Measurements from ENCODE around the gene IGIP.

The IGIP gene

GRCh38 chr5:140165101-140165922, 39.6 kb downstream of the IGIP start:
- H3K4me3 ChIP-seq (ENCODE audit: extremely low read depth, insufficient read depth, low read length, poor library complexity, severe bottlenecking): no peak overlapping the region
- no peaks in the 10 kb centered on the region for H3K36me3 ChIP-seq (ENCODE audit: control insufficient read depth, insufficient read depth, low read length)
- no peak overlapping the region for H3K27ac ChIP-seq (ENCODE audit: low read depth, low read length, severe bottlenecking)
- 94 to 97% methylated on average over 4 to 5 of the region's 5 CpGs for WGBS, 2 experiments (ENCODE audit: insufficient coverage in 2 of 2)
- no peaks in the 10 kb centered on the region for H3K9me3 ChIP-seq (ENCODE audit: control insufficient read depth, low read length)
- no peaks in the 10 kb centered on the region for H3K4me1 ChIP-seq (ENCODE audit: control insufficient read depth, insufficient read depth, low read length, poor library complexity, severe bottlenecking)

GRCh38 chr5:140165923-140166270, 40.2 kb downstream of the IGIP start:
- Histone ChIP-seq H3K36me3 (ENCODE audit: control insufficient read depth, insufficient read depth, low read length) (no peaks in the 10 kb centered on the region), H3K4me3 (ENCODE audit: extremely low read depth, insufficient read depth, low read length, poor library complexity, severe bottlenecking) (no peak overlapping the region), H3K27ac (ENCODE audit: low read depth, low read length, severe bottlenecking) (no peak overlapping the region), H3K4me1 (ENCODE audit: control insufficient read depth, insufficient read depth, low read length, poor library complexity, severe bottlenecking) (no peaks in the 10 kb centered on the region), H3K9me3 (ENCODE audit: control insufficient read depth, low read length) (no peaks in the 10 kb centered on the region)
- 57 to 72% methylated on average over 3 to 4 of the region's 4 CpGs for WGBS, 2 experiments (ENCODE audit: insufficient coverage in 2 of 2)

GRCh38 chr5:140166911-140167310, 41.2 kb downstream of the IGIP start:
- Histone ChIP-seq H3K9me3 (ENCODE audit: control insufficient read depth, low read length) (no peaks in the 10 kb centered on the region), H3K27ac (ENCODE audit: low read depth, low read length, severe bottlenecking) (no peak overlapping the region), H3K36me3 (ENCODE audit: control insufficient read depth, insufficient read depth, low read length) (no peaks in the 10 kb centered on the region), H3K4me3 (ENCODE audit: extremely low read depth, insufficient read depth, low read length, poor library complexity, severe bottlenecking) (no peak overlapping the region), H3K4me1 (ENCODE audit: control insufficient read depth, insufficient read depth, low read length, poor library complexity, severe bottlenecking) (no peaks in the 10 kb centered on the region)

- WGBS, 2 experiments (ENCODE audit: insufficient coverage in 2 of 2): no CpG with 5 or more reads among the region's 2 CpGs
- Histone ChIP-seq H3K27ac (ENCODE audit: low read depth, low read length, severe bottlenecking) (no peak overlapping the region), H3K4me1 (ENCODE audit: control insufficient read depth, insufficient read depth, low read length, poor library complexity, severe bottlenecking) (no peaks in the 10 kb centered on the region), H3K9me3 (ENCODE audit: control insufficient read depth, low read length) (no peaks in the 10 kb centered on the region), H3K4me3 (ENCODE audit: extremely low read depth, insufficient read depth, low read length, poor library complexity, severe bottlenecking) (no peak overlapping the region), H3K36me3 (ENCODE audit: control insufficient read depth, insufficient read depth, low read length) (no peaks in the 10 kb centered on the region)
Observed at GRCh38 chr5:140168371-140168770, 42.6 kb downstream of the IGIP start.

GRCh38 chr5:140169410-140169809, 43.7 kb downstream of the IGIP start:
- Histone ChIP-seq H3K4me1 (ENCODE audit: control insufficient read depth, insufficient read depth, low read length, poor library complexity, severe bottlenecking) (no peaks in the 10 kb centered on the region), H3K4me3 (ENCODE audit: extremely low read depth, insufficient read depth, low read length, poor library complexity, severe bottlenecking) (no peak overlapping the region), H3K36me3 (ENCODE audit: control insufficient read depth, insufficient read depth, low read length) (no peaks in the 10 kb centered on the region), H3K27ac (ENCODE audit: low read depth, low read length, severe bottlenecking) (no peak overlapping the region), H3K9me3 (ENCODE audit: control insufficient read depth, low read length) (no peaks in the 10 kb centered on the region)
- WGBS, 2 experiments (ENCODE audit: insufficient coverage in 2 of 2): 83 to 100% methylated on average over 1 of the region's 1 CpG

GRCh38 chr5:140172483-140172882, 46.7 kb downstream of the IGIP start:
- no peaks in the 10 kb centered on the region for H3K4me1 ChIP-seq (ENCODE audit: control insufficient read depth, insufficient read depth, low read length, poor library complexity, severe bottlenecking)
- H3K9me3 ChIP-seq (ENCODE audit: control insufficient read depth, low read length): no peaks in the 10 kb centered on the region
- H3K36me3 ChIP-seq (ENCODE audit: control insufficient read depth, insufficient read depth, low read length): no peaks in the 10 kb centered on the region
- H3K27ac ChIP-seq (ENCODE audit: low read depth, low read length, severe bottlenecking): no peak overlapping the region
- H3K4me3 ChIP-seq (ENCODE audit: extremely low read depth, insufficient read depth, low read length, poor library complexity, severe bottlenecking): no peak overlapping the region
- 93 to 94% methylated on average over 2 of the region's 2 CpGs for WGBS, 2 experiments (ENCODE audit: insufficient coverage in 2 of 2)

GRCh38 chr5:140174014-140174413, 48.3 kb downstream of the IGIP start:
- H3K36me3 ChIP-seq (ENCODE audit: control insufficient read depth, insufficient read depth, low read length): no peaks in the 10 kb centered on the region
- H3K9me3 ChIP-seq (ENCODE audit: control insufficient read depth, low read length): no peaks in the 10 kb centered on the region
- 86 to 100% methylated on average over 1 of the region's 2 CpGs for WGBS, 2 experiments (ENCODE audit: insufficient coverage in 2 of 2)
- no peak overlapping the region for H3K4me3 ChIP-seq (ENCODE audit: extremely low read depth, insufficient read depth, low read length, poor library complexity, severe bottlenecking)
- H3K4me1 ChIP-seq (ENCODE audit: control insufficient read depth, insufficient read depth, low read length, poor library complexity, severe bottlenecking): peaks cover 5% of the 10 kb centered on the region
- H3K27ac ChIP-seq (ENCODE audit: low read depth, low read length, severe bottlenecking): no peak overlapping the region

GRCh38 chr5:140174465-140175366, 49.0 kb downstream of the IGIP start, which contains the start of gene CYSTM1:
TSS of gene CYSTM1 (plus strand) at chr5:140175188. CDS start at chr5:140194466, 19,278 bp downstream.
- H3K9me3 ChIP-seq (ENCODE audit: control insufficient read depth, low read length): no peaks in the 10 kb centered on the region
- H3K4me3 ChIP-seq (ENCODE audit: extremely low read depth, insufficient read depth, low read length, poor library complexity, severe bottlenecking): peak within 1 kb of the TSS; percentile 88
- WGBS, 2 experiments (ENCODE audit: insufficient coverage in 2 of 2): 5% methylated on average over 42 to 57 of the region's 61 CpGs
- H3K36me3 ChIP-seq (ENCODE audit: control insufficient read depth, insufficient read depth, low read length): no peaks in the 10 kb centered on the region
- peaks cover 5% of the 10 kb centered on the region for H3K4me1 ChIP-seq (ENCODE audit: control insufficient read depth, insufficient read depth, low read length, poor library complexity, severe bottlenecking)
- H3K27ac ChIP-seq (ENCODE audit: low read depth, low read length, severe bottlenecking): peak within 1 kb of the TSS; percentile 93

GRCh38 chr5:140175367-140176030, 49.8 kb downstream of the IGIP start:
- H3K9me3 ChIP-seq (ENCODE audit: control insufficient read depth, low read length): no peaks in the 10 kb centered on the region
- H3K4me3 ChIP-seq (ENCODE audit: extremely low read depth, insufficient read depth, low read length, poor library complexity, severe bottlenecking): peak overlapping the region; percentile 88
- H3K27ac ChIP-seq (ENCODE audit: low read depth, low read length, severe bottlenecking): peak overlapping the region; percentile 93
- WGBS, 2 experiments (ENCODE audit: insufficient coverage in 2 of 2): 0 to 1% methylated on average over 38 to 58 of the region's 58 CpGs
- no peaks in the 10 kb centered on the region for H3K36me3 ChIP-seq (ENCODE audit: control insufficient read depth, insufficient read depth, low read length)
- peaks cover 5% of the 10 kb centered on the region for H3K4me1 ChIP-seq (ENCODE audit: control insufficient read depth, insufficient read depth, low read length, poor library complexity, severe bottlenecking)

GRCh38 chr5:140176031-140176387, 50.3 kb downstream of the IGIP start:
- 0% methylated on average over 2 to 3 of the region's 4 CpGs for WGBS, 2 experiments (ENCODE audit: insufficient coverage in 2 of 2)
- Histone ChIP-seq H3K27ac (ENCODE audit: low read depth, low read length, severe bottlenecking) (peak overlapping the region; percentile 93), H3K4me3 (ENCODE audit: extremely low read depth, insufficient read depth, low read length, poor library complexity, severe bottlenecking) (peak overlapping the region; percentile 88), H3K36me3 (ENCODE audit: control insufficient read depth, insufficient read depth, low read length) (no peaks in the 10 kb centered on the region), H3K4me1 (ENCODE audit: control insufficient read depth, insufficient read depth, low read length, poor library complexity, severe bottlenecking) (peaks cover 5% of the 10 kb centered on the region), H3K9me3 (ENCODE audit: control insufficient read depth, low read length) (no peaks in the 10 kb centered on the region)
